ENCODE measurements around the gene FAH.

The FAH gene

DNA sequence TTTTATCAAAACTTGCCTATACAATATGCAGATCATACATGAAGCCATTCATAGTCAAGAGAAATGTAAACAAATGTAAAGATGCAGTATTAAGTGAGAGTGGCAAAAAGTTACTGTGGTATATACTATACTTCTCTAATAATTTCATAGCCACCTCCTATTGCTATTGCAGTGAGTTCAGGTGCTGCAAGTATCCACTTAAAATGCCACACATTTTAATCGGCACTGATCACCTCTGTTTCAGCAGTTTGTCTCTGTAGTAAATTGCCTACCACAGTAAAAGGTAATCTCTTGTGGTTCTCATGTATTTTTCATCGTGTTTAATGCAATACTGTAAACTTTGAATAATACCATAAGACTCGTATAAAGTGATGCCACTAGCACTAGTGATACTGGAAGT, 20.4 kb upstream of the FAH start:
- TF ChIP-seq GATA2 (IDR thresholded peaks at IDR 0.05; ENCODE audit: low read depth, low read length), result no peak
- no peak for TF ChIP-seq GATA3 (IDR thresholded peaks at IDR 0.05; ENCODE audit: low read depth, low read length)

DNA sequence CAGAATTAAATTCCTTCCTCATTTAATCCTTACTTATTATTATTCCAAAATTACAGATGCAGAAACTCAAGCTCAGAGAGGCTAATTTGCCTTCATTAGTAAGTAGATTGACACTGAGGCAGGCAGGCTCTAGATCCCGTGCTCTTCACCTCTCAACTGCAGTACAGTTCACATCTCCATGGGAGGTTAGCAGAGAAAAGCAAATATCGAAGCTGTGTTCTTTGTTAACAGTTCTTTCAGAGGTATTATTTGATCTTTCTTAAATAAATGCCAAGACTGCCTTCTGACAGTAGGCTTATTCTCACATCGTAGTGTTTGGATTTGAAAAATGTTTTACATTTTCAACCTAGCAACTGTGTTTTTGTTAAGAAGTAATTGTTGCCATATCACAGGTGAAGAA, 15.9 kb upstream of the FAH start:
- TF ChIP-seq GATA2 (IDR thresholded peaks at IDR 0.05; ENCODE audit: low read depth, low read length) (no peak), GATA3 (IDR thresholded peaks at IDR 0.05; ENCODE audit: low read depth, low read length) (no peak)

DNA sequence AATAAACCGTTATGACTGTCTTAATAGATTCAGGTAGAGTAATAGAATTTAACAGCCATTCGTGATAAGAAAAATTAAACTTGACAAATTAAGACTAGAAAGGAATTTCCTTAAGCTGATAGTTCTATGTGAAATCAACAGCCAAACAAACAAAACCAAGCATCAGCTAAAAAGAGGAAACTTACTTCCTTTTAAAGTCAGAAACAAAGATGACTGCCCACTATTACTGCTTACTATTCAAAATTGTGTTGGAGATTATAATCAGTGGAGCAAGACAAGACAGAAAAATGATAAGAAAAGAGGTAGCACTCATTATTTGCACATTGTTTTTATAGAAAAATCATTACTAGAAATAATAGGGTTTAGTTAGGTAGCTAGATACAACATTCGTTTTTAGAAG, 13.8 kb upstream of the FAH start:
- TF ChIP-seq GATA2 (IDR thresholded peaks at IDR 0.05; ENCODE audit: low read depth, low read length) (no peak), GATA3 (IDR thresholded peaks at IDR 0.05; ENCODE audit: low read depth, low read length) (no peak)

DNA sequence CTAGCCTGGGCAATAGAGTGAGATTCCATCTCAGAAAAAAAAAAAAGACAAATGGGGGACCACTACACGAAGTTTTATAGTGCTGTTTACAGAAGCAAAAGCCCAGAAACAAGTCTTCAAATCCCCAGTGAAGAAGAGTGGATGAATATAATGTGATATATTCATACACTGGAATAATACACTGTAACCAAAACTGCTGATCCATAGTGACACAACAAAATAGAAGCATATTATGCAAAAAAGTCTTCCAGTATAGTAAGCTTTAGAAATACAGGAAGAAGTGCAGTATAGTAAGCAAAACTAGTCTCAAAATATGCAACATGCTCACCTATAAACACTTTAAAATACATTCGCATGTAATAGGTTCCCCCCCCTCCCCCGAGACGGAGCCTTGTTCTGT, 11.9 kb upstream of the FAH start:
- TF ChIP-seq GATA3 (IDR thresholded peaks at IDR 0.05; ENCODE audit: low read depth, low read length), result no peak
- no peak for TF ChIP-seq GATA2 (IDR thresholded peaks at IDR 0.05; ENCODE audit: low read depth, low read length)

DNA sequence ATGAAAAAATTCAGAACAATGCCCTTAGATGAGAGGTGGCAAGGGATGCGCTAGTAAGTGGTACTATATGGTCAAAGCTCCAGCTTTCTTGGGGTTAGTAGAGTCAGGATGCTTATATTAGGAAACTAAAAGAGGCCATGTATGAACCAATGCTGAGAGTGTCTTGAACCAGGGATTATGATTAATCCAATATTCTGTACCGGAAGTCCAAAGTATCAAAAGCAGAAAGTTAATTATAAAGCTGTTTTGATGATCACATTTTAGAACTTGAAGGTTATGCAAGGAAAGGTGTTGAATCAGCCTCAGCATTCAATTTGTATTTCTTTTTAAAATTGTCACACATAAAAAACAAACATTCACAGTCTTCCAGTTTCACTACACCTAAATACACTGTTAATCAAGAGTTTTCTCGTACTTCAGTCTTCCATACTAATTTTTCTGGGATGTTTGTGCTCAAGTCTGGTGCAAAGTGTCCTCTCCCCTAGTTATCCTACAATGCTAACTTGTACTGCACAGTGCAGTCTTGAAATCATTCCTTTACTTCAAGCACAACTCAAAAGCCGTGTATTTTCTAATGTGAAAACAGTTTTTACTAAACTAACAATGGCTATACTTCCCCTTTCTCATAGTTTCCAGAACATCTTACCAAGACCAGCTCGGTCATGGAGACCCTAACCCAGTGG, 10.7 kb upstream of the FAH start:
- no peak for TF ChIP-seq GATA3 (IDR thresholded peaks at IDR 0.05; ENCODE audit: low read depth, low read length)
- TF ChIP-seq GATA2 (IDR thresholded peaks at IDR 0.05; ENCODE audit: low read depth, low read length), result no peak

DNA sequence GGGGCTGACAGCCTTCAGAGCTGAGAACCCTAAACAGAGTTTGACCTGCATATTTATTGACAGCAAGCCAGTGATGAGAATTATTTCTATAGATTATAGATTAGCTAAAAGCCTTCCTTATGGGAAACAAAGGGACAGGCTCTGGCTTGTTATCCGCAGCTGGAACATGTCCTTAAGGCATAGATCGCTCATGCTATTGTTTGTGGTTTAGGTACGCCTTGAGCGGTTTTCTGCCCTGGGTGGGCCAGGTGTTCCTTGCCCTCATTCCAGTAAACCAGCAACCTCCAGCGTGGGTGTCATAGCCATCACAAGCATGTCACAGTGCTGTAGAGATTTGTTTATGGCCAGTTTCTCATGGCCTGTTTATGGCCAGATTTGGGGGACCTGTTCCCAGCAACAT, 10.2 kb upstream of the FAH start:
- no peak for TF ChIP-seq GATA2 (IDR thresholded peaks at IDR 0.05; ENCODE audit: low read depth, low read length)
- no peak for TF ChIP-seq GATA3 (IDR thresholded peaks at IDR 0.05; ENCODE audit: low read depth, low read length)

DNA sequence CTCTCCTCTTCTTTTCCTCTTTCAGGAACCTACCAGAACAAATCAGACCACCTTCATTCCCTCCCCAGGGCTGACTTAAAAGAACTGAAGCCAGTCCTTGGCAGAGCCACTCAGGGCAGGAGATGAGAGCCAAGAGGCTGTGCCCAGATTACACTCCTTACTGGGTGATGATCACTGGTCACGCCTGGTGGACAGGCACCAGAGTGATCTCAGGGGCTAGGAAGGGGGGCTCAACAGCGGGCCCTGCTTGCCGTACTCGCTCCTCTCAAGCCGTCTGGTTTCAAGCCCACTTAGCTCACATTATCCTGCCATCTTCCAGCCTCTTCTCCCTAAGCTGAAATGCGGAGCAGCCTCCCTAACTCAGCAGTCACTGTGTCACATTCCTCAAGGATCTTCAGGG, 1.7 kb upstream of the FAH start:
- TF ChIP-seq GATA3 (IDR thresholded peaks at IDR 0.05; ENCODE audit: low read depth, low read length) (no peak), GATA2 (IDR thresholded peaks at IDR 0.05; ENCODE audit: low read depth, low read length) (no peak)

DNA sequence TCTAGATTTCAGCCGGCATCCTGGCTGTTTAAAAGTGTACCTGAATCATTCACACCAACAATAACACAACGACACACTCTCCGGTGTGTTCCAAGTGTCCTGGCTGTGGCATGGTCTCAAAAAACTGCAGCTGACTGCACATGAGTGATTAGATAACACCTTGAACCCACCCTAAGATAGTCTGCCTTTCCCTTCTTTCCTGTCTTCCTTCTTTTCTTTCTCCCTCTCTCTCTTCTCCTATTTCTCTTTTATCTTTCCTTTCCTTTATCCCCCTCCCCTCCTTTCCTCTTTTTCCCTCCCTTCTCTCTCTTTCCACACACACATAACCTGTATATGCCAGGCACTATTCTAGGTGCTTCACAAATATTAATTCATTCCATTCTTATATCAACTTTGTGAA, 1.2 kb upstream of the FAH start:
- TF ChIP-seq GATA2 (IDR thresholded peaks at IDR 0.05; ENCODE audit: low read depth, low read length) (no peak), GATA3 (IDR thresholded peaks at IDR 0.05; ENCODE audit: low read depth, low read length) (no peak)

DNA sequence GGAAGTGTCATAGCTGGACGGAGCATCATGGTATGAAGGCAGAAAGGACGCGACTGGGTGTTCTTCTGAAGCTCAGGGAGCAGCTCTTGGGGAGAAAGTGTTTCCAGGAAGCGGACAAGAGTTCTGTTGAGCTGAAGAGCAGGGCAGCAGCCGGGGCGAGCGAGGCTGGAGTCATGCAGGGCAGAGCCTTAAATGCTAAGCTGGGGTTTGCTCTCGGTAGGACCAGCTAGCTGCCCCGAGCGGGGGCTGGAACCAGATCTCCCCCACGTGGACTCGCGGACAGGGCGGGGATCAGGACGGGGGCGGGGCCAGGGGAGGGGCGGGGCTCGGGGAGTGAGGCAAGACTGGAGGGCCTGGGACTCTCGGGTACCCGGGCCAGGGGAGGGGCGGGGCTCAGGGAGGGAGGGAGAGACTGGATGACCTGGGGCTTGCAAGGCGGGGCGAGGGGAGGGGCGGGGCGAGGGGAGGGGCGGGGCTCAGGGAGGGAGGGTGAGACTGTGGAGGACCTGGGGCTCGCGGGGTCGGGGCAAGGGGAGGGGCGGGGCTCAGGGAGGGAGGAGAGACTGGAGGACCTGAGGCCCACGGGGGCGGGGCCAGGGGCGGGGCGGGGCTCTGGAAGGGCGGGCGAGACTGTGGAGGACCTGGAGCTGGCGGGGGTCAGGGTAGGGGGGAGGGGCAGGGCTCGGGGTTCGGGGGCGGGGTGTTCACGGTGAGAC, 461 bp upstream of the FAH start:
- TF ChIP-seq GATA2 (IDR thresholded peaks at IDR 0.05; ENCODE audit: low read depth, low read length) (no peak), GATA3 (IDR thresholded peaks at IDR 0.05; ENCODE audit: low read depth, low read length) (no peak)

DNA sequence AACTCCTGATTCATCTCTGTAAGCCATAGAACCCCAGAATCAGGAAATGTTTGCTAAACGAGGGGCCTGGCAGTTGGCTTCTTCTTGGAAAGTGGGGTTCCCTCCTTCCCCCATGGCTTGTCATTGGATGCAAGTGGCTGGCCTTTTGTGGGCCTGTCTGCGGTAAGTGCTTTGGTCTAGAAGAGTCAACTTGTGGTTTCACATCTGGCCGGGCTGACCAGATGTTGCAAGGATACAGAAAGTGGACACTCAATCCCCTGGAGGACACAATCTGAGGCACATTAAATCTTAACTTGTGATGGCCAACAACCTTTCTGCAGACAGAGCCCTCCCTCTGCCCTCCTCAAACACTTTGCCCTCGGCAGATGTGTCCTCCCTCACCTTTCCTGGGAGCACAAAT, 1.1 kb downstream of the FAH start:
- no peak for TF ChIP-seq GATA3 (IDR thresholded peaks at IDR 0.05; ENCODE audit: low read depth, low read length)
- no peak for TF ChIP-seq GATA2 (IDR thresholded peaks at IDR 0.05; ENCODE audit: low read depth, low read length)

DNA sequence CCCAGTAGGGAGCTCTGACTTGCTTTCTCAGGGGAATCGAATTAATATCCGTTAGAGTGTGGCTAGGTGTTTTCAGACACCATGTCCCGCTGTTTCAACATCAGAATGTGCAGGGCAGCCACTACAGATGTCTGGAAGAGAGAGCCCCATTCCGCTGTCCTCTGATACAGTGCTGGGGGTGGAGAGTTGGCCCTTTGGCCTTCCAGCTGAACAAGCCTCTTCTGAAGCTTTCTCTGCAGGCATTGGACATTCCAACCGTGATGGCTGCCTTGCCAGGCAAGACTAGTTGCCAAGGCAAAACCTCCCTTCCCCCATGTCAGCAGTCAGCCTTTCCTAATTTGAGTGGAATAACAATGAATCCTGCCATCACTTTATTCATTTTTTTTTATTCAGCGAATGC, 1.5 kb downstream of the FAH start:
- TF ChIP-seq GATA3 (IDR thresholded peaks at IDR 0.05; ENCODE audit: low read depth, low read length), result no peak

DNA sequence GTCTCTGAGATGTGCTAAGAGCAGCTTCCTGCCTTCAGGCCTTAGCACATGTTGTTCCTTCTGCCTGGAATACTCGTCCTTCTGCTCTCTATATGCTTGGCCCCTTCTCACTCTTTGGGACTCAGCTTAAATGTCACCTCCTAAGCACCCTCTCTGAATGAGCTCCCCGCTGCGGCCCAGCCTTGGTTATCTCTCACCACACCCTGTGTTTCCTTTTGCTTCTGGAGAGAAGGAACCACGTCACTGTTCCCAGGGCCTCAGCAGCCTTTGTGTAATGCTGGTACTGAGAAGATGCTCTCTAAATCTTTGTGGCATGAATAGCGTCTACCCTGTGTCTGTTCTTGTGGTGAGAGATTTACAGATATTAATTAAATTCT, 2.2 kb downstream of the FAH start:
- TF ChIP-seq GATA2 (IDR thresholded peaks at IDR 0.05; ENCODE audit: low read depth, low read length) (no peak), GATA3 (IDR thresholded peaks at IDR 0.05; ENCODE audit: low read depth, low read length) (no peak)

DNA sequence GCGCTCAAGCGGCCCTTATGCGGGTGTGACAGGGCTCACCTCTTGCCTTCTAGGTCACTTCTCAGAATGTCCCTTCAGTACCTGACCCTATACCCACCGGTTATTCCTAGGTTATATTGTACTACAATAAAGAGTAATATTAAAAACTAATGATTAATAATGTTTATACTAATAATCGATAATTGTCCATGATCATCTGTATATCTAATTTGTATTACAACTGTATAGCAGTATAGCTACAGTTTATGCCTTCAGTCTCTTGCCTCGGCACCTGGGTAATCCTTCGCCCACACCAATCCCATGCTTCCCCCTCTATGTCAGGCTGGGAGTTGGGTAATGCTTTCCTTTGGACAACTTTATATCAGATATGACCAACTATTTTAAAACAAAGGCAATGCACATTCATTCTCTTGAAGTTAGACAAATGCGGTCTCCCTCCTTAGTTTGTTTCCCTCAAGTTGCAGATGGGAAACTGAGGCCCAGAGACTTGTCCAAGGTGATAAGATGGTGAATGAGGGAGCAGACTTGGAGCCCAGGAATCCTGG, 3.4 kb downstream of the FAH start:
- TF ChIP-seq GATA3 (IDR thresholded peaks at IDR 0.05; ENCODE audit: low read depth, low read length) (no peak), GATA2 (IDR thresholded peaks at IDR 0.05; ENCODE audit: low read depth, low read length) (no peak)

DNA sequence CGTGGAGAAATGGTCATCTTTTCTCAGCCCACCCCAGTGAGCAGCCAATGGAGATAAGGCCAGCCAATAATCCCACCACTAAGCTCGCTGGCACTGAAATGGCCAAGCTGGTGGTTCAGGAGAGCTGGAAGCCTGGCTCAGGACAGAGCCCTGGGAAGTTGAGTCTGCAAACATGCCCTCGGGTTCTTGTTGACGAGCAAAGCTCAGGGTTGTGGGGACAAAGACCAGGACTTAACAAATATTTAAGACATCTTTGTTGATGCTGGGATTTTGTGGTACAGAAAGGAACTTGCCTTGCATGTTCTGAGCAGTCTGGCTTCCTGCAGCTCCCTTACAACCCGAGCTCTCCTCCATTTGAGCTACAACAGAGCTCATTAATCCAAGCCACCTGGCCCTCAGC, 4.4 kb downstream of the FAH start:
- TF ChIP-seq GATA2 (IDR thresholded peaks at IDR 0.05; ENCODE audit: low read depth, low read length) (no peak), GATA3 (IDR thresholded peaks at IDR 0.05; ENCODE audit: low read depth, low read length) (no peak)

DNA sequence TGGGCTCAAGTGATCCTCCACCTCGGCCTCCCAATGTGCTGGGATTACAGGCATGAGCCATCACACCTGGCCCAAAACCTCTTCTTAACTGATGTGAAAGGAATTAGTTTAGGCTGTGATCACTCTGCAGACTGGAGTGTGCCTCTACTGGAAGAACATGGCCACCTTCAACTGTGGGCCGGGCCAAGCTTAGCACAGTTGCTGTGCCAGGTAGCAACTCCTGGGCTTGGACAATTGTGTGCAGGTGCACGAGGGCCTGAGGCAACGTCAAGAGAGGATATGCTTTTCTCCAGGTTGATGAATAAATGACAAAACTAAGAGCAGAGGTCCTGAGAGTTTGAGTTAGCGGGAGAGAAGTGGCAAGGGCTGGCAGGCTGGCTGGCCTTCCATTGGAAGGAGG, 6.5 kb downstream of the FAH start:
- no peak for TF ChIP-seq GATA3 (IDR thresholded peaks at IDR 0.05; ENCODE audit: low read depth, low read length)
- no peak for TF ChIP-seq GATA2 (IDR thresholded peaks at IDR 0.05; ENCODE audit: low read depth, low read length)

All from SH-SY5Y (cell line).